ENCODE data around the gene ATP1A3.

DNA sequence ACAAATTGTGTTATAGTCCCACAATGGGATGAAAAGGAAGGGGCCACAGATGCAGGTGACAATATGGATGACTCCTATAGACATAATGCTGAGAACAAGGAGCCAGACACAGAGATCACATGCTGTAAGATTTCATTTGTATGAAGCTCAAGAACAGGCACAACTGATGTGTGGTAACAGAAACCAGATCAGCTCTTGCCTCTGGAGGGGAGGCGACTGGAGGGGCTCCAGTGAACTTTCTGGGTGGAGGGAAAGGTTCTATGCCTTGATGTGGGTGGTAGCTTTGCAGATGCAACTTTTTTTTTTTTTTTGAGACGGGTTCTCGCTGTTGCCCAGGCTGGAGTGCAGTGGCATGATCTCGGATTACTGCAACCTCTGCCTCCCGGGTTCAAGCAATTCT is 28.9 kb downstream of the ATP1A3 start:
- TF ChIP-seq, protein P1, sequence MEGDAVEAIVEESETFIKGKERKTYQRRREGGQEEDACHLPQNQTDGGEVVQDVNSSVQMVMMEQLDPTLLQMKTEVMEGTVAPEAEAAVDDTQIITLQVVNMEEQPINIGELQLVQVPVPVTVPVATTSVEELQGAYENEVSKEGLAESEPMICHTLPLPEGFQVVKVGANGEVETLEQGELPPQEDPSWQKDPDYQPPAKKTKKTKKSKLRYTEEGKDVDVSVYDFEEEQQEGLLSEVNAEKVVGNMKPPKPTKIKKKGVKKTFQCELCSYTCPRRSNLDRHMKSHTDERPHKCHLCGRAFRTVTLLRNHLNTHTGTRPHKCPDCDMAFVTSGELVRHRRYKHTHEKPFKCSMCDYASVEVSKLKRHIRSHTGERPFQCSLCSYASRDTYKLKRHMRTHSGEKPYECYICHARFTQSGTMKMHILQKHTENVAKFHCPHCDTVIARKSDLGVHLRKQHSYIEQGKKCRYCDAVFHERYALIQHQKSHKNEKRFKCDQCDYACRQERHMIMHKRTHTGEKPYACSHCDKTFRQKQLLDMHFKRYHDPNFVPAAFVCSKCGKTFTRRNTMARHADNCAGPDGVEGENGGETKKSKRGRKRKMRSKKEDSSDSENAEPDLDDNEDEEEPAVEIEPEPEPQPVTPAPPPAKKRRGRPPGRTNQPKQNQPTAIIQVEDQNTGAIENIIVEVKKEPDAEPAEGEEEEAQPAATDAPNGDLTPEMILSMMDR (IDR thresholded peaks at IDR 0.05) = no peak
- TF ChIP-seq POLR2A (IDR thresholded peaks at IDR 0.05) = no peak
